Measurements from ENCODE around the gene CAVIN4. TPM values are rescaled to one million over a fixed set of nuclear protein-coding genes. Genes with fewer than 3 reads are reported as not detected.

The CAVIN4 gene
- total RNA-seq, 1 experiment from 2014 or later, result 7.1 TPM

DNA sequence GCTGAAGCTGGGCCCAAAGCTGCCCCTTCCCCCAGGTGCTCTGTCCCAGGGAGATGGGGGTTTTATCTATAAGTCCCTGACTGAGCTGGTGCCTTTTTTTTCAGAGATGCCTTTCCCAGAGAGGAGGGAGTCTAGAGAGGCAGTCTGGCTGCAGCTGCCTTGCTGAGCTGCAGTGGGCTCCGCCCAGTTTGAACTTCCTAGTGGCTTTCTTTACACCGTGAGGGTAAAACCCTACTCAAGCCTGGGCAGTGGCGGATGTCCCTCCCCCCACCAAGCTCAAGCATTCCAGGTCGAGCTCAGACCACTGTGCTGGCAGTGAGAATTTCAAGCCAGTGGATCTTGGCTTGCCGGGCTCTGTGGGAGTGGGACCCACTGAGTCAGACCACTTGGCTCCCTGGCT lies 41.3 kb downstream of the CAVIN4 start (continued):
- TF ChIP-seq MYBL2 (CRISPR knock-in tag; IDR thresholded peaks at IDR 0.05), result no peak
- TF ChIP-seq IRF2 (CRISPR knock-in tag; IDR thresholded peaks at IDR 0.05; ENCODE audit: borderline replicate concordance, low read depth), result no peak
- no peak for TF ChIP-seq PRDM15 (CRISPR knock-in tag; IDR thresholded peaks at IDR 0.05)
- TF ChIP-seq, protein P1, sequence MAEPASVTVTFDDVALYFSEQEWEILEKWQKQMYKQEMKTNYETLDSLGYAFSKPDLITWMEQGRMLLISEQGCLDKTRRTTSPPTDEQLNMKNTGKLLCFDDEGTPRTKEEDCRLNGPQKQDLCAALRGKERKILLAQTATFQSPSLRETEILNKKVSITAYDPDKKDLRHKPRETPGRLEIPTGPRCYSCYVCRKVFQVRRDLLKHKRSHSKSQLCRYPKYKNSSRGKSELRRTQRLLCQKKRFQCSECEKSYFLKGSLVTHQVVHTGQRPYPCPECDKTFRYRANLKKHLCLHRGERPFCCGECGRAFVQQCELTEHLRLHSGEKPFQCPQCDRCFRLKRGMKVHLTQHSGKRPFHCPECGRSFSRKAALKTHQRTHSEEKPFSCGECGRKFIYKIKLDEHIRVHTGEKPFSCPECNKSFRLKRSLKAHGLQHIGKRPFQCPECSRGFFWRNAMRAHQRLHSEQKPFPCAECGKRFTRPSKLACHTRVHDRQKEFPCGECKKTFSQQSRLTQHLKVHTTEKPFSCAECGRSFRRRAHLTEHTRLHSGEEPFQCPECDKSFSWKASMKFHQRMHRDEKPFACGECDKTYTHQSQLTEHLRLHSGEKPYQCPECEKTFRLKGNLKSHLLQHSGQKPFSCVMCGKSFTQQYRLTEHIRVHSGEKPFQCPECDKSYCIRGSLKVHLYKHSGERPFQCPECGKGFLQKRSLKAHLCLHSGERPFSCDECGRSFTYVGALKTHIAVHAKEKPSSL (CRISPR knock-in tag; conservative IDR thresholded peaks at IDR 0.05), result no peak
- no peak for TF ChIP-seq TCF7 (CRISPR knock-in tag; IDR thresholded peaks at IDR 0.05; ENCODE audit: low read depth)
- no peak for TF ChIP-seq ZNF671 (CRISPR knock-in tag; IDR thresholded peaks at IDR 0.05)
- TF ChIP-seq AFF4 (CRISPR knock-in tag; IDR thresholded peaks at IDR 0.05; ENCODE audit: borderline replicate concordance), result no peak
- no peak for TF ChIP-seq FOXP4 (CRISPR knock-in tag; IDR thresholded peaks at IDR 0.05)

GRCh38 chr9:100619665-100620064 lies 41.8 kb downstream of the CAVIN4 start:
- POLR2A ChIA-PET, result no interaction called here
- Mint-ChIP-seq H3K27ac (no peak overlapping the region), H3K36me3 (peaks cover 17% of the 10 kb centered on the region), H3K27me3 (ENCODE audit: low read depth) (no peaks in the 10 kb centered on the region), H3K9me3 (peaks cover 29% of the 10 kb centered on the region), H3K4me1 (no peaks in the 10 kb centered on the region), H3K4me3 (no peak overlapping the region)
- CTCF ChIA-PET, result interaction anchor here (0.8 to 1.5 kb wide), 2 partner anchors 18 to 692 kb away, joined by 3 to 12 read pairs; no protein-coding TSS in a partner anchor
- ATAC-seq (no peak), DNase-seq (ENCODE audit: low spot score) (no peak)
- TF ChIP-seq NFYB (CRISPR knock-in tag; conservative IDR thresholded peaks at IDR 0.05; ENCODE audit: low read depth) (no peak), SOX15 (CRISPR knock-in tag; IDR thresholded peaks at IDR 0.05) (no peak), ZNF232 (CRISPR knock-in tag; IDR thresholded peaks at IDR 0.05) (no peak), ZNF121 (CRISPR knock-in tag; IDR thresholded peaks at IDR 0.05) (no peak), ERG (CRISPR knock-in tag; IDR thresholded peaks at IDR 0.05) (no peak), CREM (CRISPR knock-in tag; IDR thresholded peaks at IDR 0.05) (no peak), KAT7 (CRISPR knock-in tag; IDR thresholded peaks at IDR 0.05; ENCODE audit: borderline replicate concordance) (no peak), MYBL2 (CRISPR knock-in tag; IDR thresholded peaks at IDR 0.05) (no peak), FOXJ3 (CRISPR knock-in tag; IDR thresholded peaks at IDR 0.05; ENCODE audit: borderline replicate concordance) (no peak), ETV6 (CRISPR knock-in tag; IDR thresholded peaks at IDR 0.05) (no peak), EMX1 (CRISPR knock-in tag; IDR thresholded peaks at IDR 0.05) (no peak)
- TF ChIP-seq, protein P2, sequence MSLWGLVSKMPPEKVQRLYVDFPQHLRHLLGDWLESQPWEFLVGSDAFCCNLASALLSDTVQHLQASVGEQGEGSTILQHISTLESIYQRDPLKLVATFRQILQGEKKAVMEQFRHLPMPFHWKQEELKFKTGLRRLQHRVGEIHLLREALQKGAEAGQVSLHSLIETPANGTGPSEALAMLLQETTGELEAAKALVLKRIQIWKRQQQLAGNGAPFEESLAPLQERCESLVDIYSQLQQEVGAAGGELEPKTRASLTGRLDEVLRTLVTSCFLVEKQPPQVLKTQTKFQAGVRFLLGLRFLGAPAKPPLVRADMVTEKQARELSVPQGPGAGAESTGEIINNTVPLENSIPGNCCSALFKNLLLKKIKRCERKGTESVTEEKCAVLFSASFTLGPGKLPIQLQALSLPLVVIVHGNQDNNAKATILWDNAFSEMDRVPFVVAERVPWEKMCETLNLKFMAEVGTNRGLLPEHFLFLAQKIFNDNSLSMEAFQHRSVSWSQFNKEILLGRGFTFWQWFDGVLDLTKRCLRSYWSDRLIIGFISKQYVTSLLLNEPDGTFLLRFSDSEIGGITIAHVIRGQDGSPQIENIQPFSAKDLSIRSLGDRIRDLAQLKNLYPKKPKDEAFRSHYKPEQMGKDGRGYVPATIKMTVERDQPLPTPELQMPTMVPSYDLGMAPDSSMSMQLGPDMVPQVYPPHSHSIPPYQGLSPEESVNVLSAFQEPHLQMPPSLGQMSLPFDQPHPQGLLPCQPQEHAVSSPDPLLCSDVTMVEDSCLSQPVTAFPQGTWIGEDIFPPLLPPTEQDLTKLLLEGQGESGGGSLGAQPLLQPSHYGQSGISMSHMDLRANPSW (CRISPR knock-in tag; conservative IDR thresholded peaks at IDR 0.05; ENCODE audit: low read depth), result no peak
